ENCODE measurements around the gene ANP32A. TPM values are rescaled to one million over a fixed set of nuclear protein-coding genes. Genes with fewer than 3 reads are reported as not detected.

Gene ANP32A
- total RNA-seq, 4 donors from 2014 or later = 33.1 to 65.1 (median 41.1) TPM

GRCh38 chr15:68791431-68792283 is 29.0 kb downstream of the ANP32A start:
- H3K9me3 ChIP-seq = no peaks in the 10 kb centered on the region
- H3K4me1 ChIP-seq = peaks cover 2 to 87% (median 63%) of the 10 kb centered on the region in 4 donors
- peak overlapping the region in 2 of 4 donors; percentile 43 to 49 for H3K27ac ChIP-seq
- TF ChIP-seq POLR2A (IDR thresholded peaks at IDR 0.05) = no peak
- TF ChIP-seq CTCF (IDR thresholded peaks at IDR 0.05) = no peak
- peak in 1 of 2 donors; percentile 36 for TF ChIP-seq EP300 (IDR thresholded peaks at IDR 0.05)
- WGBS, 2 donors = 58 to 66% methylated on average over 3 of the region's 3 CpGs
- peaks cover 0 to 12% (median 8%) of the 10 kb centered on the region in 3 donors for H3K36me3 ChIP-seq
- H3K4me3 ChIP-seq = no peak overlapping the region
- H3K27me3 ChIP-seq = no peaks in the 10 kb centered on the region
- DNase-seq (ENCODE audit: low spot score in 2 of 2) = no peak

- Histone ChIP-seq H3K4me1 (peaks cover 2 to 80% (median 55%) of the 10 kb centered on the region in 4 donors), H3K27me3 (no peaks in the 10 kb centered on the region), H3K4me3 (no peak overlapping the region), H3K9me3 (no peaks in the 10 kb centered on the region), H3K27ac (peak overlapping the region in 1 of 4 donors; percentile 18), H3K36me3 (peaks cover 0 to 17% (median 12%) of the 10 kb centered on the region in 3 donors)
- no peak for TF ChIP-seq POLR2A (IDR thresholded peaks at IDR 0.05)
- no peak for TF ChIP-seq CTCF (IDR thresholded peaks at IDR 0.05)
- TF ChIP-seq EP300 (IDR thresholded peaks at IDR 0.05) = no peak
- 97% methylated on average over 2 of the region's 2 CpGs for WGBS, 2 donors
- no peak for DNase-seq (ENCODE audit: low spot score in 2 of 2)
Measured at GRCh38 chr15:68790910-68791309, 29.8 kb downstream of the ANP32A start.

GRCh38 chr15:68790242-68790575 is 30.5 kb downstream of the ANP32A start:
- 43 to 49% methylated on average over 8 of the region's 8 CpGs for WGBS, 2 donors
- no peak overlapping the region for H3K4me3 ChIP-seq
- H3K27ac ChIP-seq = peak overlapping the region in 3 of 4 donors; percentile 5 to 59 (median 20)
- no peaks in the 10 kb centered on the region for H3K27me3 ChIP-seq
- H3K9me3 ChIP-seq = no peaks in the 10 kb centered on the region
- H3K36me3 ChIP-seq = peaks cover 0 to 17% (median 12%) of the 10 kb centered on the region in 3 donors
- DNase-seq (ENCODE audit: low spot score in 2 of 2) = no peak
- TF ChIP-seq EP300 (IDR thresholded peaks at IDR 0.05) (no peak), POLR2A (IDR thresholded peaks at IDR 0.05) (no peak), CTCF (IDR thresholded peaks at IDR 0.05) (no peak)
- H3K4me1 ChIP-seq = peaks cover 2 to 73% (median 49%) of the 10 kb centered on the region in 4 donors

- H3K27ac ChIP-seq = peak overlapping the region in 3 of 4 donors; percentile 5 to 59 (median 20)
- no peak overlapping the region for H3K4me3 ChIP-seq
- H3K4me1 ChIP-seq = peaks cover 2 to 67% (median 44%) of the 10 kb centered on the region in 4 donors
- WGBS, 2 donors = 30 to 38% methylated on average over 5 to 7 of the region's 7 CpGs
- peaks cover under 1 to 20% (median 12%) of the 10 kb centered on the region in 3 donors for H3K36me3 ChIP-seq
- H3K9me3 ChIP-seq = no peaks in the 10 kb centered on the region
- TF ChIP-seq POLR2A (IDR thresholded peaks at IDR 0.05) (no peak), CTCF (IDR thresholded peaks at IDR 0.05) (no peak), EP300 (IDR thresholded peaks at IDR 0.05) (no peak)
- H3K27me3 ChIP-seq = no peaks in the 10 kb centered on the region
- no peak for DNase-seq (ENCODE audit: low spot score in 2 of 2)
Measured at GRCh38 chr15:68789534-68790241, 31.0 kb downstream of the ANP32A start.
